HG02884 (cell line): ENCODE data around the gene KLHDC8A.
"Not testable (repeated sequence)": the region's sequence is repeated elsewhere in the genome, so short reads cannot be mapped to it uniquely, and the experiment has no call there.

Experiments
- ATAC-seq: cut with Tn5 transposase; IDR thresholded peaks from one replicate; pipeline ENCODE4 v1.9.1; 2021; ENCODE audit warnings: mild to moderate bottlenecking, moderate library complexity; ENCODE audit not compliant: unreplicated experiment

Gene KLHDC8A

GRCh38 chr1:205371871-205372660, 15.3 kb upstream of the KLHDC8A start:
- no peak for ATAC-seq

- ATAC-seq: no peak
Observed at GRCh38 chr1:205370780-205371179, 14.1 kb upstream of the KLHDC8A start.

- no peak for ATAC-seq
Observed at GRCh38 chr1:205369701-205370123, 13.0 kb upstream of the KLHDC8A start.

GRCh38 chr1:205368478-205368877, 11.8 kb upstream of the KLHDC8A start:
- ATAC-seq: no peak

- ATAC-seq: no peak
Observed at GRCh38 chr1:205365945-205366463, 9.3 kb upstream of the KLHDC8A start.

- ATAC-seq: not testable (repeated sequence)
Observed at GRCh38 chr1:205365086-205365485, 8.4 kb upstream of the KLHDC8A start.

GRCh38 chr1:205360891-205361290, 4.2 kb upstream of the KLHDC8A start:
- ATAC-seq: no peak

GRCh38 chr1:205359771-205360565, 3.2 kb upstream of the KLHDC8A start:
- ATAC-seq: no peak

GRCh38 chr1:205358579-205358978, 1.9 kb upstream of the KLHDC8A start:
- ATAC-seq: no peak

GRCh38 chr1:205357567-205357966, 845 bp upstream of the KLHDC8A start:
- ATAC-seq: no peak

GRCh38 chr1:205355075-205355453, 1.7 kb downstream of the KLHDC8A start:
- no peak for ATAC-seq

- no peak for ATAC-seq
Observed at GRCh38 chr1:205354259-205355074, 2.3 kb downstream of the KLHDC8A start.

GRCh38 chr1:205353612-205354011, 3.1 kb downstream of the KLHDC8A start:
- ATAC-seq: no peak

- ATAC-seq: no peak
Observed at GRCh38 chr1:205353191-205353590, 3.5 kb downstream of the KLHDC8A start.

- no peak for ATAC-seq
Observed at GRCh38 chr1:205351984-205352713, 4.6 kb downstream of the KLHDC8A start.

GRCh38 chr1:205350691-205351141, 6.0 kb downstream of the KLHDC8A start:
- ATAC-seq: no peak

GRCh38 chr1:205350124-205350523, 6.6 kb downstream of the KLHDC8A start:
- no peak for ATAC-seq

- no peak for ATAC-seq
Observed at GRCh38 chr1:205348554-205349487, 7.9 kb downstream of the KLHDC8A start.

GRCh38 chr1:205346956-205347574, 9.7 kb downstream of the KLHDC8A start:
- ATAC-seq: no peak
